ENCODE measurements around the gene TBC1D22A.

GRCh38 chr22:46755525-46755924, 6.9 kb upstream of the TBC1D22A start:
- TF ChIP-seq POLR2A (IDR thresholded peaks at IDR 0.05) (no peak), CTCF (IDR thresholded peaks at IDR 0.05) (no peak)
